HG03558 (cell line): ENCODE measurements around the gene MAP3K20.

Experiments used
- ATAC-seq: cut with Tn5 transposase; IDR thresholded peaks from one replicate; pipeline ENCODE4 v1.9.1; 2021; ENCODE audit warnings: moderate number of reproducible peaks; ENCODE audit not compliant: unreplicated experiment; ENCODE audit errors: extremely low read depth

MAP3K20 gene

GRCh38 chr2:173221937-173222594, 146.4 kb downstream of the MAP3K20 start:
- ATAC-seq = no peak

- ATAC-seq = no peak
These were observed 148.2 kb downstream of the MAP3K20 start for GRCh38 chr2:173223871-173224270.

DNA sequence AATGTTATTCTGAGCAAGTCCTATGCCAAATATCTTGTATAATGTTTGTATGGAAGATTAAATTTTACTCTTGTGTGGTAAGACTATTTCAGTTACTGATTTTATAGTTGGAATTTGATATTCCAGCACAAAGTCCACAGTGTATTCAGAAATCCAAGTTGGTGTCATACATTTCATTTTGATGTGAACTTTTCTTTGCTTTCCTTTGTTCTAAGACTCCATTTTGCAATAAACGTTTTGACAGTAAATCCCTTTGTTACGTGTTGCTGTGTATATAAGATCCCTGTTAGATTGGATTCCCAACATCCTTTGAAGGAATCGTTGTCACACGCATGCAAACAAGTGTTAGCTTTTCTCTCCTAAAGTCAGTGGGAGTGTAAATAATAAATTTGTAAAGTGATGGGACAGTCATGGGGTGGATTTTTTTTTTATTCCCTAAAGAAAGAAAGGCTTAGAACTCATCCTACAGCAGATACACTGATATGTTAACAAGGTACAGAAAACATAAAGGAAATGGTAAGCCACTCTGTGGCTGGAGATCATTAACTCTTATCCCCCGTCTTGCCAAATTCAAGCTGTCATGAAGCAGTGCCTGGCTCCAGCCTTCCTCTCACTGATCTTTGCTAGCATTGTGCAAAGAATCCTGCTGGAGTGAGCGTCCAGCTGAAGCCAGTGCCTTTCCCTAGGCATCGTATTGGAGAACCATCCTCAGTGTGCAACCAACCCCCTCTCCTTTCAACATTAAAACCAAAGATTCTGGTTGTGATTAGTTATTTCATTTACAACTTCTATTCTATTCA, 151.5 kb downstream of the MAP3K20 start:
- no peak for ATAC-seq

GRCh38 chr2:173229086-173229485, 153.4 kb downstream of the MAP3K20 start:
- no peak for ATAC-seq

DNA sequence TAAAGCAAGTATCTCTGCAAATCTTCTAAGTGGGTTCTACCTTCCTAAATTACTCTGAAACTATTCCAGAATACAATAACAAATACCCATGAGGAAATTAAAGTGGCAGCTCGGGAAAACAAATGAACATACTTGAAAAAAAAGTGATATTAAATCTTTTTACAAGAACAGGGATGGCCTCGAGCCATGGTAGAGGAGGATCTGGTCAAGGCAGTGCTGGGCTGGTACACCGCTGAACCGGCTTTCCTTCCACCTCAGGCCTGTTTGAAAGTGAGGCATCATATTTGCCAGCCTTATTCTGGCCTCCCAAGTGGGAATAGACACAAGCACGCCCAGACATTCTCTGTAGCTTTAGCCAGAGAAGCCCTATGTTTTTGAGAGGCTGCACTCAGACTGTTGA, 154.5 kb downstream of the MAP3K20 start:
- no peak for ATAC-seq

DNA sequence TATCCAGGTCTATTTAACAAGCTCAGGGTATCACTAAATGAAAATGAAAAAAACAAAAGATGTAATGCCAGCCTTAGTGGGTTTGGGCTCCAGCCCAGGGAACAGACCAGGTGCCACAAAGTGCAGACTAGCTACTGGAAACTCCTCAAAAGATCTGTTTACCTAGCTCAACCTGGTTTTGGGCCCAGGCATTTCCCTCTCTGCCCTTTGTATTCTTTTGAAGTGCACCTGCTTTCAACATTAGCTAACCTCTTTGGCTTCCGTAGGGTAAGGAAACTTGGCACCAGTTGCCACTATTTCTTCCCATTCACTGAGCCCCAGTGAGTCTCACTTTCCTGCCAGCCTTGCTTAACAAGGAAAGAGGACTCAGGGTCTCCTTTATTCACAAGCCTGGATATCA, 155.4 kb downstream of the MAP3K20 start:
- ATAC-seq = no peak

- no peak for ATAC-seq
These were observed 155.8 kb downstream of the MAP3K20 start for GRCh38 chr2:173231465-173231864.

DNA sequence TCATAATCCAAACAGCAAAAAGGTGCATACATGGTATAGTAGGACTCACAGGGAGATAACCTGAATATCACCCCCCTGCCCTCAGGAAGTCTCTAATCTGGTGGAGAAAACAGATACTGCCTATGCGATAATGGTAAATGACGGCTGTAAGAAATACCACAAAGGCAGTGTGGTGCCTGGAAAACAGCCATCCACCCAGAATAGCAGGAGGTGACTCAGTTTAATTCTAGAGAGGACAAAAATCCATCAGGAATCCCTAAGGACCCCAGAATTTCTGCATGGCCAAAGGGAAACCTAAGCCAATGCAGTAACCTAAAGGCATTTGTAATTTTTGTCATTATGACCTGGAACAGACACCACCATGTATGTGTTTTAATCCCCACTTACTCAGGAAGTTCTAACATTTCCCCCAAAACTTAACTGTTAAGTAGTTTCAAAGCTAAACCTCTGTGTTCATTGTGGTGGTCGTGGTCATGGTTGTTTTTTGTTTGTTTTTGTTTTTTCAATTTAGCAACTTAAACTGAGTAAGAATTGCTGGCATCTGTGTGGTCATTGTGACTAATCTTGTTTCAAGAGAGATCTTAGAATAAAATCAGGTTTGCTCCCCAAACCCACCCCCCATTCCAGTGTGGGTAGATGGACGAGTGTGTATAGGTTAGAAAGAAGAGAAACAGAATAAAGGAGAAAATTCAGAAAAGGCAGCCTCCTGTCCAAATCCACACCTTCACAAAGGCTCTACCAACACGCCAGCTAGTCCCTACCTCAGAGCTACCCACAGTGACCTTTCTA, 157.5 kb downstream of the MAP3K20 start:
- ATAC-seq = no peak

- no peak for ATAC-seq
These were observed 160.5 kb downstream of the MAP3K20 start for GRCh38 chr2:173235947-173236803.

- ATAC-seq = no peak
These were observed 162.7 kb downstream of the MAP3K20 start for GRCh38 chr2:173238385-173238784.

DNA sequence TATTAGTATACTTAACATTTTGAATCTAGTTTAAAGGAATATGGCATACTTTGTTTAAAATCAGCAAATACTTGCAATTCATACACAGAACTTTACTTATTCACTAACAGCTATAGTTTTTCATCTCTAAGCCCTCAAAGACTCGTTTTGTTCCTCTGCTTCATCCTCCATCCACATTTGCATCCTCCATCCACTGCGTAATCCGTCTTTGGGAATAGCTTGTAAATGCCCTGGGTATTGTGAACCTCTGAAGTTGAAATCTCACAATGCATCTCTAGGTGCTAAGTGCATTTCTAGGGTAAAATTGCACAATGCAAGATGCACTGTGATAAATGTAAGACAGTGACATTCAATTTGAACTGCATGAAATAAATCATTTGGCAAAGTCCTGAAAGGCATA, 163.2 kb downstream of the MAP3K20 start:
- ATAC-seq = no peak

DNA sequence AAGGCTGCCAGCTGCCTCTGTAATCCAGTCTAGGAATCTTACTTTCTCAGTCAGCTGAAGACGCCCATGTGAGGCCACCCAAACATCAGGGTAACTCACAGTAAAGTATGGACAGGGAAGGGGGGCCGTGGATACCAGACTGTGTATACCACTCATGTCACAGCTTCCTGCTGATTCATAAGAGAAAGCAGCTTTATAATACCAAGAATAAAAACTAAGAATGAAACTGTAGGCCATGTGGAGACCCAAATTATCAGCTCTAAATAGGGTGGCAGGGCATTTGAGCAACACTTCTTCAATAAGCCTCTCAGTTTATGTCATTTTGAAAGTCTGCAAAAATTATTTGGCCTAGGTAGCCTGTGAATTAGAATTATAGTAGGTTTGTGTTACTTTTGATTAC, 164.0 kb downstream of the MAP3K20 start:
- peak; percentile 99 for ATAC-seq

GRCh38 chr2:173240083-173240482, 164.4 kb downstream of the MAP3K20 start:
- ATAC-seq = no peak

- ATAC-seq = no peak
These were observed 166.0 kb downstream of the MAP3K20 start for GRCh38 chr2:173241643-173242042.

DNA sequence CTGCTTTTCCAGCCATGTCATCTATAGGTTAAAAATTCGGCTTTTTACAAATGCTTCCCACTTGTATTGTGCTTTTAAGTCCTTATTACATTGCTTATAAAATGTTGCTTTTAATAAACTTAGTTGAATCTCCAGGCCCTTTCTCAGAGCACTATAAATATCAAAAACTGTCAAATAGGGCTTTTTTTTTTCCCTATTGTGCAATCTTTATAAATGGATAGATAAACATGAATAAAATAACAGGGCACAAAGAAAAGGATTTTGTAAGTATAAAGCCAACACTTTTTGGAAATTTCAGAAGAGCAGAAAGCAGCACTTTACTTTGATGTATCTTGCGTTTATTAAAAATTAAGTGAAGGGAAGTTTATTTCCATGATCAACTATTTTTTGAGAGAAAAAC, 171.5 kb downstream of the MAP3K20 start:
- ATAC-seq = no peak

- no peak for ATAC-seq
These were observed 172.7 kb downstream of the MAP3K20 start for GRCh38 chr2:173248381-173248780.

GRCh38 chr2:173249661-173250641, 174.3 kb downstream of the MAP3K20 start:
- ATAC-seq = no peak

DNA sequence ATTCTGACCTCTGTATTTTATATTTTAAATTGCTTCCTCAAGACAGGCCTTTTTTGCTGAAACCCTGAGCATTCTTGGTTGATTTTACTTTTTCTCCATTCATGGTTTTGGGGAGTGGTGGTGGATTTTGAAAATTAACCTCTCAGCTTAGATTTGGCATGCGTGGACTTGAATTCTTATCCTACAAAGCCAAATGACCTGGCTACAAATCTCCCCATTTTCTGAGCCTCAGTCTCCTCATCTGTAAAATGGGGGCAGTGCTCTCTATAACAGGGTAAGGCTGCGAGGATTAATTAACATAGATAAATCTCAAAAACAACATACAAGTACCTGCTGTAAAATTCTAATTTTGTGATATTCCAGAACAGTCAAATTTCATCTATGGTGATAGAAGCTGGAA, 175.6 kb downstream of the MAP3K20 start:
- ATAC-seq = no peak

- no peak for ATAC-seq
These were observed 176.9 kb downstream of the MAP3K20 start for GRCh38 chr2:173252581-173252980.
